Measurements from ENCODE around the gene TPK1.

- TF ChIP-seq EZH2 (IDR thresholded peaks at IDR 0.05; ENCODE audit: insufficient read depth, low read length) (no peak), CTCF (IDR thresholded peaks at IDR 0.05; ENCODE audit: insufficient read depth, low read depth, low read length) (no peak)
Measured at GRCh38 chr7:144848078-144848477, 12.2 kb upstream of the TPK1 start.

Measured in astrocyte (in vitro differentiated cells and primary cell).